Measurements from ENCODE around the gene PLEKHA3.
"Not testable (repeated sequence)": the region's sequence is repeated elsewhere in the genome, so short reads cannot be mapped to it uniquely, and the experiment has no call there.

PLEKHA3 gene

GRCh38 chr2:178455947-178456346 lies 24.3 kb upstream of the PLEKHA3 start:
- H3K27me3 ChIP-seq (ENCODE audit: control insufficient read depth, insufficient read depth, low read length, poor library complexity, severe bottlenecking): no peaks in the 10 kb centered on the region
- H3K4me3 ChIP-seq (ENCODE audit: insufficient read depth, low read depth, low read length): no peak overlapping the region
- H3K4me1 ChIP-seq (ENCODE audit: control insufficient read depth, insufficient read depth, low read length): no peaks in the 10 kb centered on the region
- WGBS, 2 experiments: 94 to 95% methylated on average over 5 of the region's 5 CpGs
- no peaks in the 10 kb centered on the region for H3K9me3 ChIP-seq (ENCODE audit: control insufficient read depth, low read length)
- no peak overlapping the region for H3K27ac ChIP-seq (ENCODE audit: insufficient read depth, low read depth, low read length, poor library complexity, severe bottlenecking)
- H3K36me3 ChIP-seq (ENCODE audit: control insufficient read depth, insufficient read depth, low read length): no peaks in the 10 kb centered on the region

- H3K9me3 ChIP-seq (ENCODE audit: control insufficient read depth, low read length): no peaks in the 10 kb centered on the region
- H3K27ac ChIP-seq (ENCODE audit: insufficient read depth, low read depth, low read length, poor library complexity, severe bottlenecking): no peak overlapping the region
- H3K27me3 ChIP-seq (ENCODE audit: control insufficient read depth, insufficient read depth, low read length, poor library complexity, severe bottlenecking): no peaks in the 10 kb centered on the region
- H3K4me3 ChIP-seq (ENCODE audit: insufficient read depth, low read depth, low read length): no peak overlapping the region
- H3K36me3 ChIP-seq (ENCODE audit: control insufficient read depth, insufficient read depth, low read length): no peaks in the 10 kb centered on the region
- WGBS, 2 experiments: 72 to 76% methylated on average over 11 of the region's 11 CpGs
- H3K4me1 ChIP-seq (ENCODE audit: control insufficient read depth, insufficient read depth, low read length): no peaks in the 10 kb centered on the region
These were observed 22.8 kb upstream of the PLEKHA3 start for GRCh38 chr2:178457390-178457886.

- Histone ChIP-seq H3K36me3 (ENCODE audit: control insufficient read depth, insufficient read depth, low read length) (peaks cover 9% of the 10 kb centered on the region), H3K4me1 (ENCODE audit: control insufficient read depth, insufficient read depth, low read length) (no peaks in the 10 kb centered on the region), H3K27me3 (ENCODE audit: control insufficient read depth, insufficient read depth, low read length, poor library complexity, severe bottlenecking) (no peaks in the 10 kb centered on the region), H3K27ac (ENCODE audit: insufficient read depth, low read depth, low read length, poor library complexity, severe bottlenecking) (no peak overlapping the region), H3K9me3 (ENCODE audit: control insufficient read depth, low read length) (no peaks in the 10 kb centered on the region), H3K4me3 (ENCODE audit: insufficient read depth, low read depth, low read length) (no peak overlapping the region)
- 93 to 96% methylated on average over 6 to 7 of the region's 7 CpGs for WGBS, 2 experiments
These were observed 10.9 kb upstream of the PLEKHA3 start for GRCh38 chr2:178469219-178469849.

GRCh38 chr2:178471313-178471712 lies 8.9 kb upstream of the PLEKHA3 start:
- H3K36me3 ChIP-seq (ENCODE audit: control insufficient read depth, insufficient read depth, low read length); H3K4me1 ChIP-seq (ENCODE audit: control insufficient read depth, insufficient read depth, low read length); H3K9me3 ChIP-seq (ENCODE audit: control insufficient read depth, low read length); H3K27me3 ChIP-seq (ENCODE audit: control insufficient read depth, insufficient read depth, low read length, poor library complexity, severe bottlenecking); H3K27ac ChIP-seq (ENCODE audit: insufficient read depth, low read depth, low read length, poor library complexity, severe bottlenecking); H3K4me3 ChIP-seq (ENCODE audit: insufficient read depth, low read depth, low read length): not testable (repeated sequence)
- WGBS, 2 experiments: 89 to 94% methylated on average over 4 to 5 of the region's 5 CpGs

GRCh38 chr2:178473373-178473772 lies 6.9 kb upstream of the PLEKHA3 start:
- 89 to 95% methylated on average over 2 of the region's 2 CpGs for WGBS, 2 experiments
- no peak overlapping the region for H3K4me3 ChIP-seq (ENCODE audit: insufficient read depth, low read depth, low read length)
- H3K27me3 ChIP-seq (ENCODE audit: control insufficient read depth, insufficient read depth, low read length, poor library complexity, severe bottlenecking): no peaks in the 10 kb centered on the region
- peaks cover 4% of the 10 kb centered on the region for H3K4me1 ChIP-seq (ENCODE audit: control insufficient read depth, insufficient read depth, low read length)
- no peak overlapping the region for H3K27ac ChIP-seq (ENCODE audit: insufficient read depth, low read depth, low read length, poor library complexity, severe bottlenecking)
- no peaks in the 10 kb centered on the region for H3K36me3 ChIP-seq (ENCODE audit: control insufficient read depth, insufficient read depth, low read length)
- no peaks in the 10 kb centered on the region for H3K9me3 ChIP-seq (ENCODE audit: control insufficient read depth, low read length)

GRCh38 chr2:178473931-178474330 lies 6.3 kb upstream of the PLEKHA3 start:
- H3K27me3 ChIP-seq (ENCODE audit: control insufficient read depth, insufficient read depth, low read length, poor library complexity, severe bottlenecking): peaks cover under 1% of the 10 kb centered on the region
- 92 to 94% methylated on average over 4 of the region's 4 CpGs for WGBS, 2 experiments
- H3K4me1 ChIP-seq (ENCODE audit: control insufficient read depth, insufficient read depth, low read length): peaks cover 4% of the 10 kb centered on the region
- no peaks in the 10 kb centered on the region for H3K9me3 ChIP-seq (ENCODE audit: control insufficient read depth, low read length)
- no peak overlapping the region for H3K27ac ChIP-seq (ENCODE audit: insufficient read depth, low read depth, low read length, poor library complexity, severe bottlenecking)
- no peaks in the 10 kb centered on the region for H3K36me3 ChIP-seq (ENCODE audit: control insufficient read depth, insufficient read depth, low read length)
- no peak overlapping the region for H3K4me3 ChIP-seq (ENCODE audit: insufficient read depth, low read depth, low read length)

- peaks cover 4% of the 10 kb centered on the region for H3K4me1 ChIP-seq (ENCODE audit: control insufficient read depth, insufficient read depth, low read length)
- no peak overlapping the region for H3K27ac ChIP-seq (ENCODE audit: insufficient read depth, low read depth, low read length, poor library complexity, severe bottlenecking)
- H3K4me3 ChIP-seq (ENCODE audit: insufficient read depth, low read depth, low read length): no peak overlapping the region
- WGBS, 2 experiments: 92 to 95% methylated on average over 5 of the region's 5 CpGs
- peaks cover 7% of the 10 kb centered on the region for H3K27me3 ChIP-seq (ENCODE audit: control insufficient read depth, insufficient read depth, low read length, poor library complexity, severe bottlenecking)
- H3K36me3 ChIP-seq (ENCODE audit: control insufficient read depth, insufficient read depth, low read length): no peaks in the 10 kb centered on the region
- no peaks in the 10 kb centered on the region for H3K9me3 ChIP-seq (ENCODE audit: control insufficient read depth, low read length)
These were observed 5.7 kb upstream of the PLEKHA3 start for GRCh38 chr2:178474560-178474959.

GRCh38 chr2:178476477-178476876 lies 3.8 kb upstream of the PLEKHA3 start:
- Histone ChIP-seq H3K4me3 (ENCODE audit: insufficient read depth, low read depth, low read length) (no peak overlapping the region), H3K27me3 (ENCODE audit: control insufficient read depth, insufficient read depth, low read length, poor library complexity, severe bottlenecking) (peaks cover 8% of the 10 kb centered on the region), H3K9me3 (ENCODE audit: control insufficient read depth, low read length) (no peaks in the 10 kb centered on the region), H3K36me3 (ENCODE audit: control insufficient read depth, insufficient read depth, low read length) (no peaks in the 10 kb centered on the region), H3K4me1 (ENCODE audit: control insufficient read depth, insufficient read depth, low read length) (peaks cover 8% of the 10 kb centered on the region), H3K27ac (ENCODE audit: insufficient read depth, low read depth, low read length, poor library complexity, severe bottlenecking) (no peak overlapping the region)

- Histone ChIP-seq H3K36me3 (ENCODE audit: control insufficient read depth, insufficient read depth, low read length) (no peaks in the 10 kb centered on the region), H3K27me3 (ENCODE audit: control insufficient read depth, insufficient read depth, low read length, poor library complexity, severe bottlenecking) (peaks cover 8% of the 10 kb centered on the region), H3K4me1 (ENCODE audit: control insufficient read depth, insufficient read depth, low read length) (peaks cover 17% of the 10 kb centered on the region), H3K9me3 (ENCODE audit: control insufficient read depth, low read length) (no peaks in the 10 kb centered on the region), H3K27ac (ENCODE audit: insufficient read depth, low read depth, low read length, poor library complexity, severe bottlenecking) (no peak overlapping the region), H3K4me3 (ENCODE audit: insufficient read depth, low read depth, low read length) (peak overlapping the region; percentile 81)
- WGBS, 2 experiments: 63 to 68% methylated on average over 2 of the region's 3 CpGs
These were observed 2.7 kb upstream of the PLEKHA3 start for GRCh38 chr2:178477443-178478129.

- Histone ChIP-seq H3K36me3 (ENCODE audit: control insufficient read depth, insufficient read depth, low read length) (no peaks in the 10 kb centered on the region), H3K9me3 (ENCODE audit: control insufficient read depth, low read length) (no peaks in the 10 kb centered on the region), H3K27ac (ENCODE audit: insufficient read depth, low read depth, low read length, poor library complexity, severe bottlenecking) (peak overlapping the region; percentile 92), H3K27me3 (ENCODE audit: control insufficient read depth, insufficient read depth, low read length, poor library complexity, severe bottlenecking) (peaks cover 8% of the 10 kb centered on the region), H3K4me3 (ENCODE audit: insufficient read depth, low read depth, low read length) (peak overlapping the region; percentile 81), H3K4me1 (ENCODE audit: control insufficient read depth, insufficient read depth, low read length) (peaks cover 17% of the 10 kb centered on the region)
- WGBS, 2 experiments: 7 to 9% methylated on average over 9 to 10 of the region's 10 CpGs
These were observed 2.2 kb upstream of the PLEKHA3 start for GRCh38 chr2:178478130-178478438.
